Measurements from ENCODE around the gene ATP6V0C. TPM values are rescaled to one million over a fixed set of nuclear protein-coding genes. Genes with fewer than 3 reads are reported as not detected.
"Not testable (repeated sequence)": the region's sequence is repeated elsewhere in the genome, so short reads cannot be mapped to it uniquely, and the experiment has no call there.

ATP6V0C gene
- polyA plus RNA-seq, 1 donor, result 112 TPM

DNA sequence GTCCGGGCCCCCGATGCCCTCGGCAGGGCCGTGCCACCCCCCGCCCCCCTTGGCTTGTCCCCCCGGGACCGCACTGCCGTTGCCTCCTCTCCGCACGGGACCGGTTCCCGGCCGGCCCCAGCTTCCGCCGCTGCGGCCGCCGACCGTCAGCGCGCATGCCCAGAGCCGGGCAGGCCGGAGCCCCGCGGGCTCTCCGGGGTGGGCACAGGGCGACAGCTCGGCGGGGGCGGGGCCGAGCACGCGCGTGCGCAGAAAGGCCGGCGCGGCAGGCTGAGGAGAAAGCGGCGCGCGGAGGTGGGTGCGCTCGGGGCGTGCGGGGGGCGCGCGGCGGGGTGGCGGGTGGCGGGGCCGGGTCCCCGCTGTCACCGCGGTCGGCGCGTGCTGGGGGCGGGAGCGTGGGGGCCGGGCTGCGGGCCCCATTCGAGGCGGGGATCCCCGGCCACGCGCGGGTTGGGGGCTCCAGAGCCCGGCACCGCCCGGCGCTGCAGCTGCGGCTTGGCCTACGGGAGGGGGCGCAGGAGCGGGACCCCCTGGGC lies 38.8 kb upstream of the ATP6V0C start, which contains the start of gene TBC1D24:
Gene TBC1D24, plus strand, starts transcription at position 251 of the 536 bp plus-strand sequence. CDS start 21,022 bp downstream, outside the sequence.
- DNase-seq (ENCODE audit: low read depth), result no peak

- DNase-seq (ENCODE audit: low read depth), result no peak
Observed at GRCh38 chr16:2475413-2476344, 38.1 kb upstream of the ATP6V0C start.

GRCh38 chr16:2476345-2476720 lies 37.4 kb upstream of the ATP6V0C start:
- DNase-seq (ENCODE audit: low read depth), result no peak

GRCh38 chr16:2476741-2477140 lies 37.0 kb upstream of the ATP6V0C start:
- DNase-seq (ENCODE audit: low read depth), result no peak

DNA sequence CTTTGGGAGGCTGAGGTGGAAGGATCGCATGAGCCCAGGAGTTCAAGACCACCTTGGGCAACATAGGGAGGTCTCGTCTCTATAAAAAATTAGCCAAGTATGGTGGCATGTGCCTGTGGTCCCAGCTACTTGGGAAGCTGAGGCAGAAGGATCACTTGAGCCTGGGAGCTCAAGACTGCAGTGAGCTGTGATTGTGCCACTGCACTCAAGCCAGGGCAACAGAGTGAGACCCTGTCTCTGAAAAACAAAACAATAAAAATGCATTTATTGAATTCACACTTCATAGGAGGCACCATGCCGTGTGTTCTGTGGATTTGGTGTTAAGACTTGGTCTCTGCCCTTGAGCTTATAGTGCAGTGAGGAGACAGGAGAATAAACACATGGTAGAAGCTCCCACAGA lies 36.4 kb upstream of the ATP6V0C start:
- no peak for DNase-seq (ENCODE audit: low read depth)

DNA sequence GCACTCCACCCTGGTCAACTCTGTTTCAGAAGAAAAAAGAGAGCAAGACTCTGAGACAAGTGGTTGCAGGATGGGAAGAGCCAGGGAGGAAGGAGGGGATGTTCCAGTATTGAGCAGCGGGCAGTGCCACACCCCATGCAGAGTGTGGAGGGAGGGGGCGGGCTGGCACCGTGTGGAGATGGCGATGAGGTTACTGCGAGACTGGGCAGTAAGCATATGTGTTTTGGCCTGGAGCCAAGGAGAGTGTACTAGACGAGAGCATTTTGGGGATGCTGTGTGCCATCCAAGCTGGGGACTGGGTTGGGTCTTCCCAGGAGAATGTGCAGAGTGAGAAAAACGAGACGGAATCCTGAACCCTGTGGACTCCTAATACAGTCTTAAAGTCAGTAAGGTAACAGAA lies 35.5 kb upstream of the ATP6V0C start:
- no peak for DNase-seq (ENCODE audit: low read depth)

DNA sequence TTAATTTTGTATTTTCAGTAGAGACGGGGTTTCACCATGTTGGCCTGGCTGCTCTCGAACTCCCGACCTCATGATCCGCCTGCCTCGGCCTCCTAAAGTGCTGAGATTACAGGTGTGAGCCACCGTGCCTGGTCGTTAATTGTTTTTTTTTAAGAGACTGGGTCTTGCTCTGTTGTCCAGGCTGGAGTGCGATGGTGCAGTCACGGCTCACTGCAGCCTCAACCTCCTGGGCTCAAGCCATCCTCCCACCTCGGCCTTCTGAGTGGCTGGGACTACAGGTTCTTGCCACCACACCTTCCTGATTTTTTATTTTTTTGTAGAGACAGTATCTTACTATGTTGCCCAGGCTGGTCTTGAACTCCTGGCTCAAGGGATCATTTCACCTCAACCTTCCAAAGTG lies 33.8 kb upstream of the ATP6V0C start:
- DNase-seq (ENCODE audit: low read depth), result not testable (repeated sequence)

GRCh38 chr16:2480948-2481347 lies 32.8 kb upstream of the ATP6V0C start:
- no peak for DNase-seq (ENCODE audit: low read depth)

- DNase-seq (ENCODE audit: low read depth), result no peak
Observed at GRCh38 chr16:2481676-2482075, 32.1 kb upstream of the ATP6V0C start.

GRCh38 chr16:2482249-2482648 lies 31.5 kb upstream of the ATP6V0C start:
- DNase-seq (ENCODE audit: low read depth), result no peak

DNA sequence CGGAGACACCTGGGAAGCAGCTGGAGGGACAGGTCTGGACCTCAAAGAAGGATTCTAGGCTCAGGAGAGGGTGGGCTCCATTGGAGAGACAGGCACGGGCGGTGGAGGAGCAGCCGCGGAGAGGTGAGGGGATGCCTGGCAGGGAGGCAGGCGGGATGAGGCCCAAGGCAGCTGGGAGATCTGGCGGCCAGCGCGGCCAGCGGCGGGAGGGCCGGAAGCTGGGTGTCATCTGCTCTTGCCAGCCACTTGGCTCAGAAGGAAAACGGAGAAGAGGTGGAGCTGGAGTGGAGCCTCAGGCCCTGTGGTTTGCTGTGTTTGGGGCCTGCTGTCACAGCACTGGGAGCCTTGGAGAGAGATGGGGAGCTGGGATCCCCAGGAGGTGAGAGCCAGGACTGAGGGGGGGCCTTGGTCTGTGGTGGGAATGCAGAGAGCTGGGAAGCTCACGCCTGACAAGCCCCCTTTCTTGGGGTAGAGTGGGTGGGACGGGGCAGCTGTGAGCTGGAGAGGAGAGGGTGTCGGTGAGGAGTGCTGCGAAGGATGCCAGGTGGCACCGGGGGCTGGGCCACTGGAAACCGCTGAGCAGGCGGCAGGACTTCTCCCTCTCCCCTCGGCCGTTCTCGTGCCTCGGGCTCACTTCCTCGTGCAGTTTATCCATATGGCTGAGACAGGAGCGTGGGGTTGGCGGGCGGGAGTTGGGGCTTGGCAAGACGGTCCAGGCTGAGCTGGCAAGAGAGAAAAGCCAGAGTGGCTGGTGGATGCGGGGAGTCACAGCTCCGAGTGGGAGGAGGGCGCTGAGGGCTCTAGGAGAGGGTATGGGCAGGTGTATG lies 30.8 kb upstream of the ATP6V0C start:
- no peak for DNase-seq (ENCODE audit: low read depth)

- DNase-seq (ENCODE audit: low read depth), result no peak
Observed at GRCh38 chr16:2483939-2484897, 29.5 kb upstream of the ATP6V0C start.

DNA sequence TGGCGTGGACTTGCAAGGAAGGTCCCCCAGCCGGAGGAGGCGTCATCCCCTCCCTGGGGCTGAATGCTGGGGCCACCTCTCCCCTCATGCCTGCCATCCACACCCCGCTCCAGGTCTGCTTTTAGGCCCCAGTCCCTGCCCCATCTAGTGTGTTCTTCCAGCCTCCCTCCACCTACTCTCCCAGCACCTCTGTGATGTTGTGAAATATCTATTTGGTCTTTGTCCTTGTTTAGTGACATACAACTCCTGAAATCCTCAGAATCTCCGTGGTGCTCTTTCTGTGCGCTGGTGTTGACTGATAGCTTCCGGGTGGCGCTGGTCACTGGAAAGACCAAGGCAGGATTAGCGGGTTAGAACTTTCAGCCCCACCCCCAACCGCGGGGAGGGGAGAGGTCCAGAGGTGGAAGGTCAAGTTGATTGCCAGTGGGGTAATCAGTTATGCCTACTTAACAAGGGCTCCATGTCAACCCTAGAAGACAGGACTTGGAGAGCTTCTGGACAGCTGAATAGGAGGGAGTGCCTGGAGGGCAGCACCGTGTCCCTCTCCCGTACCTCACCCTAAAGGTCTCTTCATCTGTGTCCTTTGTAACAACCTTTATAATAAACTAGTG lies 28.7 kb upstream of the ATP6V0C start:
- no peak for DNase-seq (ENCODE audit: low read depth)

GRCh38 chr16:2485811-2486507 lies 27.8 kb upstream of the ATP6V0C start:
- DNase-seq (ENCODE audit: low read depth), result no peak

- no peak for DNase-seq (ENCODE audit: low read depth)
Observed at GRCh38 chr16:2486645-2487516, 26.9 kb upstream of the ATP6V0C start.

DNA sequence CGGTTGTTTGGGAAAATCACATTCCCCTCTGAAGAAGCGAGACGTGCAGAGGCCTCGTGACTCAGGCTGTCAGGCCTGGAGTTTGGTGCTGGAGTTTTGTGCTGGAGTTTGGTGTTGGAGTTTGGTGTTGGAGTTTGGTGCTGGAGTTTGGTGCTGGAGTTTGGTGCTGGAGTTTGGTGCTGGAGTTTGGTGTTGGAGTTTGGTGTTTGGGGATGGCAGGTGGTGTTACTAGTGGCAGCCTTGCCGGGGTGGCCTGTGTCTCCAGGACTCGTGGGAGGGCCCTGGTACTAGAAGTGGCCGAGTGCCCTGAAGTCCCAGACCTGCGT lies 26.3 kb upstream of the ATP6V0C start:
- DNase-seq (ENCODE audit: low read depth), result no peak

DNA sequence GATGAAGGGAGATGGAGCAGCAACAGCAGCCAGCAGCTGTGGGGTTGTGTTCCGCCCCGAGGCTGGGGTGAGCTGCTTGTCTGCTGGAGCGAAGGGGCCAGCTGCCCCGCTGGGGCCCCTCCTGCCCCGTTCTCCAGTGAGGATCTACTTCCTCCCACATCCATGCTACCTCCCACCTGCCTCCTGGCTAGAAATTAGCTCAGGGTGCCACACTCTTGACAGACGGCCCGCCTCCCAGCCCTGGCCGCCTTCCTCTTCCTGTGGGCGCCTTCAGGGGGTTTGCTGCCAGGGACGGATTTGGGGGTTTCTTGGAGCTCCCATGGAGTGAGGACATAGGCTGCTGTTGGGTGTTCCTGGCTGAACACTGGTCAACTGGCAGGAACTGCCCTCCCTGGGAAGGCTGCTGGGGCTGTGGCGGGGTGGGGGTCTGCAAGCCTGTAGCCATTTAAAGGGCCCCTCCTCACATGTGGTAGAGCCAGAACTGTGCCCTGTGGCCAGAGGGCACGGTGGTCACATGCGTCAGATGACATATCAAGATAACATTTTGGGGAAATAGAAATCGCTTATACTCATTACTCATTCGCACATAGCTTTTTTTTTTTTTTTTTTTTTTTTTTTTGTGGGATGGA lies 25.7 kb upstream of the ATP6V0C start:
- no peak for DNase-seq (ENCODE audit: low read depth)

GRCh38 chr16:2489581-2489980 lies 24.2 kb upstream of the ATP6V0C start:
- no peak for DNase-seq (ENCODE audit: low read depth)

All from forelimb muscle (tissue), 1 donor.